Calu3 (cell line): ENCODE measurements around the gene RIMS4. TPM values are rescaled to one million over a fixed set of nuclear protein-coding genes. Genes with fewer than 3 reads are reported as not detected.
A peak's percentile ranks its signal among the peaks of the same experiment; 100 is the strongest.

Experiments used
- BruUV-seq: library from RNA; stranded (reverse); fragments of 400-500 nt; replicated peaks from 2 replicates; lab custom pipeline; 2021; lab: Mats Ljungman, UMichigan
- CTCF ChIA-PET: fragments of 300-600 bp; sonication (Branson Sonifier 250); formaldehyde crosslinking; loops from one replicate; lab custom pipeline; 2022; ENCODE audit warnings: antibody characterized with exemption; lab: Charles Lee
- DNase-seq: peaks from one replicate; pipeline ENCODE4 v3.0.0; 2022
- H3K27ac Mint-ChIP-seq: one replicate; pipeline ENCODE4 v1.8.0; 2022; ENCODE audit warnings: mixed read lengths; ENCODE audit not compliant: unreplicated experiment
- H3K27me3 Mint-ChIP-seq: one replicate; pipeline ENCODE4 v1.8.0; 2022; ENCODE audit warnings: mixed read lengths; ENCODE audit not compliant: unreplicated experiment
- H3K36me3 Mint-ChIP-seq: one replicate; pipeline ENCODE4 v1.8.0; 2022; ENCODE audit warnings: mild to moderate bottlenecking, moderate library complexity, mixed read lengths; ENCODE audit not compliant: insufficient read depth, unreplicated experiment
- H3K4me1 Mint-ChIP-seq: one replicate; pipeline ENCODE4 v1.8.0; 2022; ENCODE audit warnings: mild to moderate bottlenecking, low read depth, mixed read lengths; ENCODE audit not compliant: unreplicated experiment
- H3K4me3 Mint-ChIP-seq: one replicate; pipeline ENCODE4 v1.8.0; 2022; ENCODE audit warnings: mild to moderate bottlenecking, low read depth, moderate library complexity, mixed read lengths; ENCODE audit not compliant: unreplicated experiment
- H3K9me3 Mint-ChIP-seq: one replicate; pipeline ENCODE4 v1.8.0; 2022; ENCODE audit warnings: low read depth, mixed read lengths; ENCODE audit not compliant: unreplicated experiment
- intact Hi-C: fragments of 100-400 bp; cut with micrococcal nuclease; formaldehyde crosslinking; loops from one replicate; pipeline ENCODE4 v1.10.0; 2022; ENCODE audit not compliant: unreplicated experiment
- total RNA-seq: library from RNA; stranded (reverse); gene quantifications from 2 replicates; pipeline ENCODE4 v1.2.3, GENCODE V29; 2022
- TF ChIP-seq, protein P1 (sequence below): fragments of 200-600 bp; IDR thresholded peaks from one replicate; pipeline ENCODE4 v1.8.0; 2022; ENCODE audit warnings: antibody characterized with exemption; ENCODE audit not compliant: unreplicated experiment

The RIMS4 gene
- total RNA-seq, 1 experiment from 2014 or later, result 0.40 TPM

DNA sequence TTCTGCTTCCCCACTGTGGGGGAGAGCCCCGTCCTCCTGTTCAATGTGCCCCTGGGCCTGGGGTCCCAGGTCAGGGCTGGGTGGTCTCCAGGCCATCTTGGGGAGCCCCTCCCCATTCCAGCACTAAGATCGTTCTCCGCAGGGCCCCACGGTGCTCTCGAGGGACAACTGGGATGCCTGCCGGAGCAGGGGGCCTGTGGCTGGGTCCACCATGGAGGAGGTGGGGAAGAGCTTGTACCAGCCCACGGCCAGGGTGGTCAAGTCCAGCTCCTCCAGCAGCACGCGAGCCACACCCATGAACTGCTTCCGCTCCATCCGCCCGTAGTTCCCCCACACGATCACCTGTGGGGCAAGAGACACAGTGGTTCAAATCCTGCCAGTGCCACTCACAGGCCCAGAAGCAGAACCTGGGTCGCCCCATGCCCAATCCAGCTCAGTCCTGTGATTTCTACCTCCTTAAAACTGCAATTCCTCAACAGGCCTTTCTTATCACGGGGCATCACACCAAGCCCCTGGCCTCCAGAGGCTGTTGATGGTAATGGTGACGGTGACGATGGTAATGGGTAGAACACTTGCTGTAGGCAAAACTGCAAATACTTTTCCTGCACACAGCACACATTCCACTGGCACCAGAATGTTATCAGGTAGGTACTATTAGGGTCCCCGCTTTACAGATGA is 54.2 kb downstream of the RIMS4 start:
- no peaks in the 10 kb centered on the region for H3K36me3 Mint-ChIP-seq
- TF ChIP-seq, protein P1, sequence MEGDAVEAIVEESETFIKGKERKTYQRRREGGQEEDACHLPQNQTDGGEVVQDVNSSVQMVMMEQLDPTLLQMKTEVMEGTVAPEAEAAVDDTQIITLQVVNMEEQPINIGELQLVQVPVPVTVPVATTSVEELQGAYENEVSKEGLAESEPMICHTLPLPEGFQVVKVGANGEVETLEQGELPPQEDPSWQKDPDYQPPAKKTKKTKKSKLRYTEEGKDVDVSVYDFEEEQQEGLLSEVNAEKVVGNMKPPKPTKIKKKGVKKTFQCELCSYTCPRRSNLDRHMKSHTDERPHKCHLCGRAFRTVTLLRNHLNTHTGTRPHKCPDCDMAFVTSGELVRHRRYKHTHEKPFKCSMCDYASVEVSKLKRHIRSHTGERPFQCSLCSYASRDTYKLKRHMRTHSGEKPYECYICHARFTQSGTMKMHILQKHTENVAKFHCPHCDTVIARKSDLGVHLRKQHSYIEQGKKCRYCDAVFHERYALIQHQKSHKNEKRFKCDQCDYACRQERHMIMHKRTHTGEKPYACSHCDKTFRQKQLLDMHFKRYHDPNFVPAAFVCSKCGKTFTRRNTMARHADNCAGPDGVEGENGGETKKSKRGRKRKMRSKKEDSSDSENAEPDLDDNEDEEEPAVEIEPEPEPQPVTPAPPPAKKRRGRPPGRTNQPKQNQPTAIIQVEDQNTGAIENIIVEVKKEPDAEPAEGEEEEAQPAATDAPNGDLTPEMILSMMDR, result no peak
- BruUV-seq, result no TSS peak
- H3K4me1 Mint-ChIP-seq, result no peaks in the 10 kb centered on the region
- H3K27me3 Mint-ChIP-seq, result peaks cover 89% of the 10 kb centered on the region
- intact Hi-C loops, result no loop called here
- no peaks in the 10 kb centered on the region for H3K9me3 Mint-ChIP-seq
- CTCF ChIA-PET, result interaction anchor here (1.3 kb wide), 1 partner anchor 9 kb away, joined by 5 read pairs; no protein-coding TSS in a partner anchor
- H3K4me3 Mint-ChIP-seq, result no peak overlapping the region
- DNase-seq, result no peak
- no peak overlapping the region for H3K27ac Mint-ChIP-seq

DNA sequence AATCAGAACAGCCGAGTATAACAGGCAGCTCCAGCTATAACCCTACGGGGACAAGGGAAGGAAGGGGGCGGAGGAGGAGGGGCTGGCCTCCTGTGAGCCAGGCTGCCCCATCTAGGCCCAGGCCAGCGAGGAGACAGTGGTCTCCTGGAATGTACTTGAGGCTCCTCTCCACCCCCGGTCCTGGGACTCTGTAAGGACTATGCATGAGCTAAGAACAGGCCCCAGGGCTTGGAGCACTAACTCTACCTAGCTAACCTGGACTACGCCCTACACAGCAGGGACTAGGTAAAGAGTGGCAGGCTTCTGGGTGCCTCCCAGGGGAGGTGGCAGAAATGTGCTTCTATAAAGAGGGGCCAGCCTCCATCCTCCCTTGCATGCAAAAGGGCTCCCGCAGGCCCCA is 55.8 kb downstream of the RIMS4 start:
- H3K4me1 Mint-ChIP-seq, result no peaks in the 10 kb centered on the region
- intact Hi-C loops, result no loop called here
- CTCF ChIA-PET, result interaction anchor here (0.7 kb wide), 1 partner anchor 30 kb away, joined by 5 read pairs; no protein-coding TSS in a partner anchor
- peaks cover 73% of the 10 kb centered on the region for H3K27me3 Mint-ChIP-seq
- DNase-seq, result no peak
- no peak overlapping the region for H3K27ac Mint-ChIP-seq
- H3K9me3 Mint-ChIP-seq, result no peaks in the 10 kb centered on the region
- no TSS peak for BruUV-seq
- H3K36me3 Mint-ChIP-seq, result no peaks in the 10 kb centered on the region
- TF ChIP-seq, protein P1, result no peak
- no peak overlapping the region for H3K4me3 Mint-ChIP-seq

DNA sequence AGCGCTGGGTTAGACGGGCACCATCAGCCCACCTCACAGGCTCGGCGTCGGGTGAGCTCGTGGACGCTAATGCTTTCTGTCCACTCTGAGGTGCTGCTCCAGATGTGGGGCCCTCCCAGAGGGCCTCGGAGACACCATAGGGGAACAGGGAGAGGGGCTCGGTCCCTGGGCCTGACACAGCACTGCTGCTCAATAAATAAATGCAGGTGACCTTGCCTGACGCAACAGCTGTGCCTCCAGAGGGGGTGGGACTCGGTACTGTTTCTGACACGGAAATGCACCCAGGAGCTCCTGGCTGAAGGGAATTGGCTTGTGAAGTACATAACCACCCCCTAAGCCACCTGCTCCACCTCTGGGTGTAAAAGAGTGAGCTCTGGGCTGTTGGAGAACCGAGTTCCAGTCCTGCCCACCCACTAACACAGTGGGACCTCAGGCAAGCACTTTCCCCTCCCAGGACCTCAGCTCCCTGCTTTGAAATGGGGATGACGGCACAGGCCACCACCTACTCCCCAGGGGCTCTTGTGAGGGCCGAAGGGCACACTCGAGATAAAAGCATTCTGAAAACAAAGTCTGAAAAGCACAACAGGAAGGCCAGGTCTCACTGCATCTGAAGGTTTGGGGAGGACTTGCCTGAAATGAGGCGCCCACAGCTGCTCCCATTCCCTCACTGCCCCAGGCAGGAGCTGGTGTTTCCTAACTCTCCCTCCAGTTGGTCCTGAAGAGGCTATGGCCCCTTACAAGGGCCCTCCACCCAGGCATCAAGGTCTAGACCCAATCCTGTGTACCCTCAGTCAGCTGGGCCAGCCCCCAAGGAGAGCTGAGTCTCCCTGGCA is 58.0 kb downstream of the RIMS4 start:
- TF ChIP-seq, protein P1, result no peak
- CTCF ChIA-PET, result no interaction called here
- BruUV-seq, result no TSS peak
- no peak for DNase-seq
- H3K4me1 Mint-ChIP-seq, result peaks cover 7% of the 10 kb centered on the region
- H3K27me3 Mint-ChIP-seq, result peaks cover 50% of the 10 kb centered on the region
- H3K36me3 Mint-ChIP-seq, result peaks cover 4% of the 10 kb centered on the region
- intact Hi-C loops, result no loop called here
- H3K4me3 Mint-ChIP-seq, result no peak overlapping the region
- H3K9me3 Mint-ChIP-seq, result no peaks in the 10 kb centered on the region
- no peak overlapping the region for H3K27ac Mint-ChIP-seq

DNA sequence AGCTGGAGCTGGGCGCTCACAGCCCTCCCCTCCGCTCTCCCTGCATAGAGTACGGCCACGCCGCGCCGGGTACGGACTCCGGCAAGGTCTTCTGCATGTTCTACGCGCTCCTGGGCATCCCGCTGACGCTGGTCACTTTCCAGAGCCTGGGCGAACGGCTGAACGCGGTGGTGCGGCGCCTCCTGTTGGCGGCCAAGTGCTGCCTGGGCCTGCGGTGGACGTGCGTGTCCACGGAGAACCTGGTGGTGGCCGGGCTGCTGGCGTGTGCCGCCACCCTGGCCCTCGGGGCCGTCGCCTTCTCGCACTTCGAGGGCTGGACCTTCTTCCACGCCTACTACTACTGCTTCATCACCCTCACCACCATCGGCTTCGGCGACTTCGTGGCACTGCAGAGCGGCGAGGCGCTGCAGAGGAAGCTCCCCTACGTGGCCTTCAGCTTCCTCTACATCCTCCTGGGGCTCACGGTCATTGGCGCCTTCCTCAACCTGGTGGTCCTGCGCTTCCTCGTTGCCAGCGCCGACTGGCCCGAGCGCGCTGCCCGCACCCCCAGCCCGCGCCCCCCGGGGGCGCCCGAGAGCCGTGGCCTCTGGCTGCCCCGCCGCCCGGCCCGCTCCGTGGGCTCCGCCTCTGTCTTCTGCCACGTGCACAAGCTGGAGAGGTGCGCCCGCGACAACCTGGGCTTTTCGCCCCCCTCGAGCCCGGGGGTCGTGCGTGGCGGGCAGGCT is 60.1 kb downstream of the RIMS4 start:
- Mint-ChIP-seq H3K4me3 (no peak overlapping the region), H3K4me1 (peaks cover 20% of the 10 kb centered on the region), H3K36me3 (peaks cover 15% of the 10 kb centered on the region), H3K27me3 (peaks cover 35% of the 10 kb centered on the region), H3K9me3 (no peaks in the 10 kb centered on the region), H3K27ac (no peak overlapping the region)
- intact Hi-C loops, result no loop called here
- TF ChIP-seq, protein P1, result peak; percentile 26
- DNase-seq, result no peak
- BruUV-seq, result no TSS peak
- CTCF ChIA-PET, result no interaction called here
